K562 (cell line): Measurements from ENCODE around the gene BORA. TPM values are rescaled to one million over a fixed set of nuclear protein-coding genes. Genes with fewer than 3 reads are reported as not detected.

Experiments
- E2F3 ChIP-seq: fragments of 250-450 bp; sonication (Bioruptor Pico); IDR thresholded peaks from 2 replicates; pipeline ENCODE4 v1.4.0; 2020; ENCODE audit warnings: mild to moderate bottlenecking
- MTA2 ChIP-seq: fragments of 450-650 bp; IDR thresholded peaks from 2 replicates; pipeline ENCODE4 v1.6.1; 2016; ENCODE audit warnings: low read depth
- NFE2L1 ChIP-seq: fragments of 450-650 bp; IDR thresholded peaks from 2 replicates; pipeline ENCODE4 v1.6.1; 2016; ENCODE audit warnings: missing genetic modification characterization, low read depth, mild to moderate bottlenecking, missing compliant biosample characterization, moderate library complexity, borderline replicate concordance
- RBM15 ChIP-seq: fragments of 200-400 bp; formaldehyde crosslinking; IDR thresholded peaks from 2 replicates; pipeline ENCODE4 v1.6.1; 2018; ENCODE audit warnings: mild to moderate bottlenecking, low read length, moderate library complexity; ENCODE audit not compliant: insufficient read depth
- SMC3 ChIP-seq: conservative IDR thresholded peaks from 2 replicates; pipeline ENCODE4 v1.6.1; 2011; ENCODE audit warnings: low read depth, low read length, improper control_type of control experiment; ENCODE audit not compliant: insufficient read depth
- TARDBP ChIP-seq: fragments of 450-650 bp; IDR thresholded peaks from 2 replicates; pipeline ENCODE4 v1.6.1; 2016
- TRIM28 ChIP-seq: fragments of 450-650 bp; IDR thresholded peaks from 2 replicates; pipeline ENCODE4 v1.6.1; 2017
- TSC22D4 ChIP-seq: fragments of 450-650 bp; IDR thresholded peaks from 2 replicates; pipeline ENCODE4 v1.6.1; 2016; ENCODE audit warnings: missing genetic modification characterization, missing biosample characterization, control low read depth
- ZNF274 ChIP-seq: IDR thresholded peaks from 2 replicates; pipeline ENCODE4 v1.6.1; 2011; ENCODE audit warnings: low read depth, mild to moderate bottlenecking, low read length, moderate library complexity, borderline replicate concordance
- ZNF41 ChIP-seq: fragments of 250-450 bp; sonication (Bioruptor Pico); conservative IDR thresholded peaks from 2 replicates; pipeline ENCODE4 v1.4.0; 2020; ENCODE audit warnings: mild to moderate bottlenecking
- ZNF561 ChIP-seq: fragments of 450-650 bp; formaldehyde crosslinking; conservative IDR thresholded peaks from 2 replicates; pipeline ENCODE4 v1.4.0; 2020; ENCODE audit warnings: mild to moderate bottlenecking, moderate library complexity
- ZNF586 ChIP-seq: fragments of 450-650 bp; formaldehyde crosslinking; conservative IDR thresholded peaks from 2 replicates; pipeline ENCODE4 v1.4.0; 2020; ENCODE audit warnings: mild to moderate bottlenecking, moderate library complexity
- ZNF79 ChIP-seq: fragments of 250-450 bp; sonication (Bioruptor Pico); IDR thresholded peaks from 2 replicates; pipeline ENCODE4 v1.4.0; 2020; ENCODE audit warnings: low read depth, mild to moderate bottlenecking, moderate library complexity
- polyA plus RNA-seq, 8 experiments: library from polyadenylated mRNA; depleted of rRNA in 4 of 8; stranded (reverse) in 5 of 8; unstranded in 3 of 8; fragments of >200 nt; fragmentation: Nextera tagmentation in 2 of 8; fragmentation: Illumina TruSeq in 1 of 8; extraction: Ambion mirVana in 2 of 8; extraction: Trizol in 1 of 8; gene quantifications; 2 replicates each; pipeline versions ENCODE4 v1.2.1 to v1.2.3, GENCODE V29; 2011 to 2014; ENCODE audit warnings: inconsistent platforms in 1 of 8, missing spikeins in 1 of 8
- total RNA-seq, 7 experiments: library from RNA; depleted of rRNA in 6 of 7; stranded (reverse); fragments of >200 nt in 6 of 7; fragmentation: Illumina TruSeq in 2 of 7; extraction: Trizol in 2 of 7; gene quantifications; 2 replicates each; pipeline versions ENCODE4 v1.2.1 to v1.2.3, GENCODE V29; 2011 to 2021; ENCODE audit warnings: low replicate concordance in 1 of 7
- TF ChIP-seq, protein P1 (sequence below): fragments of 450-650 bp; IDR thresholded peaks from 2 replicates; pipeline ENCODE4 v1.6.1; 2016; ENCODE audit warnings: mild to moderate bottlenecking
- TF ChIP-seq, protein P2 (sequence below): fragments of 450-650 bp; IDR thresholded peaks from 2 replicates; pipeline ENCODE4 v1.7.1; 2018; ENCODE audit warnings: mild to moderate bottlenecking, low read depth; ENCODE audit not compliant: partially characterized antibody
- TF ChIP-seq, protein P3 (sequence below): fragments of 250-450 bp; sonication (Bioruptor Pico); IDR thresholded peaks from 2 replicates; pipeline ENCODE4 v1.5.0; 2021; ENCODE audit warnings: mild to moderate bottlenecking, borderline replicate concordance
- TF ChIP-seq, protein P4 (sequence below): fragments of 250-450 bp; sonication (Bioruptor Pico); IDR thresholded peaks from 2 replicates; pipeline ENCODE4 v1.5.0; 2021; ENCODE audit warnings: mild to moderate bottlenecking, moderate library complexity

BORA gene
- total and polyA plus RNA-seq, 9 of the 15 experiments (the other 6 are each of a cell fraction or from before 2014, with no cell fraction given), result 12.4 to 21.5 (median 18.2) TPM

DNA sequence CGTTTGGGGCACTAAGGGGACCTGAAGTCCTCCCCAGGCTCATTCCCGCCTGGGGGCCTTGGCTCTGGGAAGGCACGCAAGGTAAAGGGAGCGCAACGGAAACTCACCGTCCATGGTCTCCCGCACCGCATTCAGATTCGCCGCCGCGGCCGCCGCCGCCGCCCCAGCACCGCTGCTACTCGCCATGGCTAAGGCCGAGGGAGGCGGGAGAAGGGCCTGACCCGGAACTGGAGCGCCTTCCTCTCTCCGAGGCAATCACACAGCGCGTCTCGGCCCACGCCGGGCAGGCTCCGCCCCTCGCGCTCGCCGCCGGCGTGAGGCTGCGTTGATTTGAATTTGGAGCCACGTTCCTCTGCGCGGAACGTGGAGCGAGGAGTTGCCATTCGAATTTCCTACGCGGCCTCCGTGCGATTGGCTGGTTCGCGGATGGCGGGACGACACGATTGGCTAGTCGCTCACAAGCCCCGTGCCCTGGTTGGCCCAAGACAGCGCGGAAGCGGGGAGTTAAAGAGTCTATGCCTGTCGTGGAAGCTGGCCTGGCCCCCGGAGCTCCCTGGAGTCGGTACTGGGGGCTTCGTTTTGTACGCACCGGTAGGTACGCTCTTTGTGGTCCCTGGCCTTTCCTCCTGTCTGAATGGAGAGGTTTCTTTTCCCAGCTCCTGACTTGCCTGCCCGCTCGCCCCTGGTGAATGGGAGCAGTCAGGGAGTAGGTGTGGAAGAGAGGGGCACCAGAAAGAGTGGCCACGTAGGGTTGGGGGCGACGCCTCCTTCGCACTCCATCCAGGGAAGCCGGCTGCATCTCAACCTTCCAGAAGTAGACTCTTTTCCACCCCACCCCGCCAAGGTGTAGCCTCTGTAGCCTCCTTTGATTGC lies at the start of gene BORA, which contains the start of gene MZT1 (continued):
- TF ChIP-seq, protein P1, sequence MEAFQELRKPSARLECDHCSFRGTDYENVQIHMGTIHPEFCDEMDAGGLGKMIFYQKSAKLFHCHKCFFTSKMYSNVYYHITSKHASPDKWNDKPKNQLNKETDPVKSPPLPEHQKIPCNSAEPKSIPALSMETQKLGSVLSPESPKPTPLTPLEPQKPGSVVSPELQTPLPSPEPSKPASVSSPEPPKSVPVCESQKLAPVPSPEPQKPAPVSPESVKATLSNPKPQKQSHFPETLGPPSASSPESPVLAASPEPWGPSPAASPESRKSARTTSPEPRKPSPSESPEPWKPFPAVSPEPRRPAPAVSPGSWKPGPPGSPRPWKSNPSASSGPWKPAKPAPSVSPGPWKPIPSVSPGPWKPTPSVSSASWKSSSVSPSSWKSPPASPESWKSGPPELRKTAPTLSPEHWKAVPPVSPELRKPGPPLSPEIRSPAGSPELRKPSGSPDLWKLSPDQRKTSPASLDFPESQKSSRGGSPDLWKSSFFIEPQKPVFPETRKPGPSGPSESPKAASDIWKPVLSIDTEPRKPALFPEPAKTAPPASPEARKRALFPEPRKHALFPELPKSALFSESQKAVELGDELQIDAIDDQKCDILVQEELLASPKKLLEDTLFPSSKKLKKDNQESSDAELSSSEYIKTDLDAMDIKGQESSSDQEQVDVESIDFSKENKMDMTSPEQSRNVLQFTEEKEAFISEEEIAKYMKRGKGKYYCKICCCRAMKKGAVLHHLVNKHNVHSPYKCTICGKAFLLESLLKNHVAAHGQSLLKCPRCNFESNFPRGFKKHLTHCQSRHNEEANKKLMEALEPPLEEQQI, result peak; percentile 87
- TF ChIP-seq TSC22D4 (tag), result no peak
- no peak for TF ChIP-seq TRIM28
- TF ChIP-seq NFE2L1 (tag), result no peak
- no peak for TF ChIP-seq ZNF561 (CRISPR knock-in tag)
- no peak for TF ChIP-seq TARDBP
- no peak for TF ChIP-seq MTA2
- no peak for TF ChIP-seq RBM15
- TF ChIP-seq ZNF41, result no peak
- TF ChIP-seq, protein P2, sequence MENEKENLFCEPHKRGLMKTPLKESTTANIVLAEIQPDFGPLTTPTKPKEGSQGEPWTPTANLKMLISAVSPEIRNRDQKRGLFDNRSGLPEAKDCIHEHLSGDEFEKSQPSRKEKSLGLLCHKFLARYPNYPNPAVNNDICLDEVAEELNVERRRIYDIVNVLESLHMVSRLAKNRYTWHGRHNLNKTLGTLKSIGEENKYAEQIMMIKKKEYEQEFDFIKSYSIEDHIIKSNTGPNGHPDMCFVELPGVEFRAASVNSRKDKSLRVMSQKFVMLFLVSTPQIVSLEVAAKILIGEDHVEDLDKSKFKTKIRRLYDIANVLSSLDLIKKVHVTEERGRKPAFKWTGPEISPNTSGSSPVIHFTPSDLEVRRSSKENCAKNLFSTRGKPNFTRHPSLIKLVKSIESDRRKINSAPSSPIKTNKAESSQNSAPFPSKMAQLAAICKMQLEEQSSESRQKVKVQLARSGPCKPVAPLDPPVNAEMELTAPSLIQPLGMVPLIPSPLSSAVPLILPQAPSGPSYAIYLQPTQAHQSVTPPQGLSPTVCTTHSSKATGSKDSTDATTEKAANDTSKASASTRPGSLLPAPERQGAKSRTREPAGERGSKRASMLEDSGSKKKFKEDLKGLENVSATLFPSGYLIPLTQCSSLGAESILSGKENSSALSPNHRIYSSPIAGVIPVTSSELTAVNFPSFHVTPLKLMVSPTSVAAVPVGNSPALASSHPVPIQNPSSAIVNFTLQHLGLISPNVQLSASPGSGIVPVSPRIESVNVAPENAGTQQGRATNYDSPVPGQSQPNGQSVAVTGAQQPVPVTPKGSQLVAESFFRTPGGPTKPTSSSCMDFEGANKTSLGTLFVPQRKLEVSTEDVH, result no peak
- TF ChIP-seq E2F3, result no peak
- TF ChIP-seq, protein P3, sequence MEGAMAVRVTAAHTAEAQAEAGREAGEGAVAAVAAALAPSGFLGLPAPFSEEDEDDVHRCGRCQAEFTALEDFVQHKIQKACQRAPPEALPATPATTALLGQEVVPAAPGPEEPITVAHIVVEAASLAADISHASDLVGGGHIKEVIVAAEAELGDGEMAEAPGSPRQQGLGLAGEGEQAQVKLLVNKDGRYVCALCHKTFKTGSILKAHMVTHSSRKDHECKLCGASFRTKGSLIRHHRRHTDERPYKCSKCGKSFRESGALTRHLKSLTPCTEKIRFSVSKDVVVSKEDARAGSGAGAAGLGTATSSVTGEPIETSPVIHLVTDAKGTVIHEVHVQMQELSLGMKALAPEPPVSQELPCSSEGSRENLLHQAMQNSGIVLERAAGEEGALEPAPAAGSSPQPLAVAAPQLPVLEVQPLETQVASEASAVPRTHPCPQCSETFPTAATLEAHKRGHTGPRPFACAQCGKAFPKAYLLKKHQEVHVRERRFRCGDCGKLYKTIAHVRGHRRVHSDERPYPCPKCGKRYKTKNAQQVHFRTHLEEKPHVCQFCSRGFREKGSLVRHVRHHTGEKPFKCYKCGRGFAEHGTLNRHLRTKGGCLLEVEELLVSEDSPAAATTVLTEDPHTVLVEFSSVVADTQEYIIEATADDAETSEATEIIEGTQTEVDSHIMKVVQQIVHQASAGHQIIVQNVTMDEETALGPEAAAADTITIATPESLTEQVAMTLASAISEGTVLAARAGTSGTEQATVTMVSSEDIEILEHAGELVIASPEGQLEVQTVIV (CRISPR knock-in tag), result no peak
- TF ChIP-seq, protein P4, sequence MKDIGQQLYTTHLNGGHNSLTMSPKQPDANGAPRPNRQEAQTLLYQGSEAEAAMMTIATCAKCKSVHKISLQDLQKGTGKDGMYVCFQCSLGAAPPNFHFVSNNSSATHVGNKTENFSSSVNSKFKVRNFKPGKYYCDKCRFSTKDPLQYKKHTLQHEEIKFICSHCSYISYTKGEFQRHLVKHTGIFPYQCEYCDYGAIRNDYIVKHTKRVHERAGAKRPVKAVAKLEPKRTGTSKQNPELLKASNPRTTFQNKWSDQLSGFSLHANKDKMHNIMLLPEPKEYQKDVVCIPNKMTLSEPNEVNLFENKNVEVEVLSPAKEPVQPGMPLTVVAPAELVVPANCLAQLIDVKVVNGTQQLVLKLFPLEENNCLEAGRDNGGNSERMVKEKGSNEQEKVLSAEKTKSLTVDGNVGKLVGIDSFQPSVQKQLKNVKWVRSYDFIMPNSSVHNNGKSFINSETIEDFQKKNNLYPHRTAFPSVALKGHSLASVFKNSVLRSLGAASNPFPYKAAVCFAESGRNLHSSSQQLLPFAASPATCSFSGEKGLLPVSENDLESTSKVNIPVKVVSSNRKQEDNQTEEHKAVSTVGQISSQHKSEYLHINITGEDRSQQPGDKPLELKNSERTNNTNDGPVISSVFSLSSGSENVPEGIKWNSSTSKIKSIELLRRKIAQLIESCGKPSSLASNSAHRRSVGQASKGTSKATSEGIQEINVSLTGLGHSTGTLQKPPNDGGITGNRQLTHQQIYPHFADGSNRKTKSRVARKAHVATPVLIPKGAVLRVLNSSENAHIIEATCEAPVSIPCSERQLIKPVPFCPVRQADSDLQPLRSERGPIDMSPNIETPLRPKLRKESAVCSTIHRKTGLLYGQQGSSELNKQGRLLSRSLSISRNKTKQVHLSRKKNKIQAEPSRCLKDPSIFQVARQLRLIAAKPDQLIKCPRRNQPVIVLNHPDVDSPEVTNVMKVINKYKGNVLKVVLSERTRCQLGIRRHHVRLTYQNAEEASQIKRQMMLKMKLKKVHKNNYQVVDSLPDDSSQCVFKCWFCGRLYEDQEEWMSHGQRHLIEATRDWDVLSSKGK (CRISPR knock-in tag), result no peak
- no peak for TF ChIP-seq ZNF79
- TF ChIP-seq ZNF274, result no peak
- TF ChIP-seq SMC3, result no peak
- no peak for TF ChIP-seq ZNF586 (CRISPR knock-in tag)
